GM19324 (cell line): ENCODE results near the gene SMAD2.
"Not testable (repeated sequence)": the region's sequence is repeated elsewhere in the genome, so short reads cannot be mapped to it uniquely, and the experiment has no call there.

Experiments
- ATAC-seq: cut with Tn5 transposase; IDR thresholded peaks from one replicate; pipeline ENCODE4 v1.9.1; 2021; ENCODE audit warnings: mild to moderate bottlenecking, moderate library complexity; ENCODE audit not compliant: unreplicated experiment, low FRiP score

Gene SMAD2

DNA sequence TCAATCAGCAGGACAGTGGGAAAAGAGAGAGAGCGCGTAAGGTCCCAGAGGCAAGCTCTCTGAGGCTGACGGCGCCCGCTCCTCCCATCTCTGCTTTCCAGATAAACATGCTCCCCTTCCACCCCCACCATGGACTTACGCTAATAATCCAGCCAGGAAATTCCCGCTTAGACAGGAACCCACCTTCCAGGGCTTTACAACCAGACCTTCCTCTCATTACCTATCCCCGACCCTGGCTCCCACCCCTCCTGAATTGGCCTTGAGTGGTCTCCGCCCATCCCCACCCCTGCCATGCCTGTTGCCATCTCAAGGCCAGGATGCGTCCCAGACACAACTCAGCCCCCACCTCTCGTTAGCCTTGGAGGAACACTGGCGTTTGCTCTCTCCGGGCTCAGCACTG is 131.1 kb downstream of the SMAD2 start:
- no peak for ATAC-seq

- no peak for ATAC-seq
Observed at GRCh38 chr18:47798366-47798765, 132.1 kb downstream of the SMAD2 start.

- ATAC-seq = no peak
Observed at GRCh38 chr18:47797126-47797525, 133.3 kb downstream of the SMAD2 start.

DNA sequence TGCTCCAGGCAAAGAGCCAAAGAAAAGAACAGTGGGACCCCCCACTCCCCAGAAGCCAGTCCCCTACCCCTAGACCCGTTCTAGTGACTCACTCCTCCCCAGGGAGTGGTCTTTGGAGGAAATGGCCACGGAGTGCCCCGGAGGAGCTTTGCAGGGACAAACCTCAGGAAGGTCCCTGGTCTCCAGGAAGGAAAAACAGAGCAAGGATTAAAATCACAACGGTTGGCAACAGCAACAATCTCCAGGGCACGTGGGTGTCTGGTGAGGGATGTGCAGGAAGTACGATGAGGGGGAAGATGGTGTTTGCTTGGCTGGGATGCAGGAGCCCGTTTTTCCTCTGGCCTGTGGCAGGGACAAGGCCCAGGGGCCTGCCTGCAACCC is 135.0 kb downstream of the SMAD2 start:
- ATAC-seq = no peak

GRCh38 chr18:47794725-47795433 is 135.6 kb downstream of the SMAD2 start:
- ATAC-seq = no peak

- no peak for ATAC-seq
Observed at GRCh38 chr18:47793609-47794008, 136.8 kb downstream of the SMAD2 start.

DNA sequence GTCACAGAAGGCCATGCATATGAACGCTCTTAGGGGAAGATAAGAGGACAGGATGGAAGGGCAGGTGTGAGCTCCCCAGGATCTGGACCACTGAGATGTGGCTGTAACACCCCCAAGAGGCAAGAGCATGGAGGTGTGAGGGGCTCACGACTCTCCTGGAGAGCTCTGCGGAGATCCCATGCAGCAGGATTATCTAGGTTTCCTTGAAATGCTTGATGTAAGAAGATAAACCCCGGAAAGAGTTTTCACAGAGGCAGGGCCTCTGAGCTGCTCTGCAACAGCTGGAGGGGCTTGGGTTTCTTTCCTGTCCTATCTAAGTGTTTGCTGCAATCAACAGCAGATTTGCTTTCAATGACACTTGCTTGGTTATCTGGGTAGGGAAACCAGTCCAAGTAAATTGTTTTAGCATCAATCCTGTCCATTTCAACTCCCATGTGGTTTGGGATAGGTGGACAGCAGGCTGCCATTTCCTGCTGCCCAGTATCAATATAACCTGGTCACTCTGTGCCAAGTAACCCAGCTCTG is 138.9 kb downstream of the SMAD2 start:
- ATAC-seq = no peak

- no peak for ATAC-seq
Observed at GRCh38 chr18:47790036-47790435, 140.4 kb downstream of the SMAD2 start.

- no peak for ATAC-seq
Observed at GRCh38 chr18:47788621-47789020, 141.8 kb downstream of the SMAD2 start.

DNA sequence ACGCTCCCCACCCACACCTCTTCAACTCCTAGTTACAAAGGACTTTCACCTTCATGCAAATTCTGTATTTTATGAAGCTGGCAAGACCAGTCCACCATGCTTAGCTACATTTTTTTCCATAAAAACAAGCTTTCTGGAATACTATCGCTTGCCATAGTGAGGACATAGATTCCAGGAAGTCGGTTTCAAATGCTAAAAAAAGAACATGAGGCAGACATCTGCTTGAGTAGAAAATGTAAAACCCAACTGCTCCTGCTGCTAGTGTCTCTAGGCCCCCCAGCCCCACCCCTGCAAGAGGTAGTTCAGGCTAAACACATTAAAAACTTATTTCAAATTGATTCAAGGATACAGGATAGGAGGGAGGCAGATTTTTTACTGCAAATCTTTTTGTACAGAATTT is 148.9 kb downstream of the SMAD2 start:
- ATAC-seq = no peak

DNA sequence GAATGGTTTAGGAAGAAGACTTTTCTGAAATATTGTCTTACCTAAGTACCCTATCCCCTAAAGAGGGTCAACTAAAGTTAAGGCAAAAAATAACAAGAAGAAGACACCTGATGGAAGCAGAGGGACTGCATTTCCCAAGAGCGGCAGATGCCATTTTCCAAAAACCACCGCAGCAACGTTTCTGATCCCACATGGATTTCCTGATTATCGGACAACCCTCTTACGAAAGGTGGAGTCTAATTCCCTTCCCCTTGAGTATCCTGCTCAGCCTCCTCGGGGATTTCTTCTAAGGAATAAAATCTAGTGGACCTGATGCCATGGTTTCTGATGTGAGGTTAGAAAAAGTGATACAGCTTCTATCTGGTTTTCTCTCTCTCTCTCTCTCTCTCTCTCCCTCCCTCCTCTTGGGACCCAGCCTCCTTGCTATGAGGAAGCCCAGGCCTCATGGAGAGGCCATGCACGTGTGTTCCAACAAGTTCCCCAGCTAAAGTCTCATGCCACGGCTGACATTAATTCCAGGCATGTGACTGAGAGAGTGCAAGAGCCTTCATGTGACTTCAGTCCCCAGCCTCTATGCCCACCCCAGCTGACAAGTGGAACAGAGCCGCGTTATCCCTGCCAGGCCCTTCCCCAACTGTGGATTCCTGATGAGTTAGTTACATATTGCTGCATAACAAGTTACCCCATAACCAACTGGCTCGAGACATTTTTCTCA is 150.3 kb downstream of the SMAD2 start:
- ATAC-seq = no peak

DNA sequence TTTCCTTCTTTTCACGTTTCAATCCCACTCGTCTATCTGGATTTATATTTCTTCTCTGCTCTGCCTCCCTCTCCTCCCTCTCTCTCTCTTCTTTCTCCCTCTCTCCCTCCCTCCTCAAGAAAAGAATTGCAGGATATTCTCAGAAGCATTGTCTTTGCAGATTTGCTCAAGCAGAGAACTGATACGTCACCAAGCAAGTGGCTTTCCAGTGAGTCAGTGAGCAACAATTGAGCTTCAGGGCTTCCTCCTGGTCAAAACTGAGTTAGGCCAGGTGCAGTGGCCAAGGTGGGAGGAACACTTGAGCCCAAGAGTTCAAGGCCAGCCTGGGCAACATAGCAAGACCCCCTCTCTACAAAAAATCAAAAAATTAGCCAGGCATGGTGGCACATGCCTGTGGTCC is 151.1 kb downstream of the SMAD2 start:
- no peak for ATAC-seq

- no peak for ATAC-seq
Observed at GRCh38 chr18:47777626-47778025, 152.8 kb downstream of the SMAD2 start.

- ATAC-seq = no peak
Observed at GRCh38 chr18:47775961-47776360, 154.5 kb downstream of the SMAD2 start.

GRCh38 chr18:47773931-47774330 is 156.5 kb downstream of the SMAD2 start:
- no peak for ATAC-seq

GRCh38 chr18:47772374-47773248 is 157.8 kb downstream of the SMAD2 start:
- no peak for ATAC-seq

- ATAC-seq = no peak
Observed at GRCh38 chr18:47771922-47772321, 158.5 kb downstream of the SMAD2 start.

DNA sequence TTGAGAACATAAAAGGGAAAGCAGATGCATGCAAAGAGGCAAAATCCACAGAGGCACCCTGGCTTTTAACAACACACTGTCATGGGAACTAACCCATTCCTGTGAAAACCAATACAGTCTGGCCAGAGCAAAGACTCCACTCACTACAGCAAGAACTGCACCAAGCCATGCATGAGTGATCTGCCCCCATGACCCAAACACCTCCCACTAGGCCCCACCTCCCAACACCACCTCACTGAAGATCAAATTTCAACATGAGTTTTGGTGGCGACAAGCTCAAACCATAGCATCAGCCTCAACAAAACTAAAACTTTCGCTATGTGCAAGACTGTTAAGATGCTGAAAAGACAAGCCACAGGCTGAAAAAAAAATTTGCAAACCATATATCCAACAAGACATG is 162.8 kb downstream of the SMAD2 start:
- no peak for ATAC-seq

- ATAC-seq = not testable (repeated sequence)
Observed at GRCh38 chr18:47767198-47767597, 163.3 kb downstream of the SMAD2 start.
